Measurements from ENCODE around the gene ZNF580.

The ZNF580 gene, protein sequence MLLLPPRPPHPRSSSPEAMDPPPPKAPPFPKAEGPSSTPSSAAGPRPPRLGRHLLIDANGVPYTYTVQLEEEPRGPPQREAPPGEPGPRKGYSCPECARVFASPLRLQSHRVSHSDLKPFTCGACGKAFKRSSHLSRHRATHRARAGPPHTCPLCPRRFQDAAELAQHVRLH

DNA sequence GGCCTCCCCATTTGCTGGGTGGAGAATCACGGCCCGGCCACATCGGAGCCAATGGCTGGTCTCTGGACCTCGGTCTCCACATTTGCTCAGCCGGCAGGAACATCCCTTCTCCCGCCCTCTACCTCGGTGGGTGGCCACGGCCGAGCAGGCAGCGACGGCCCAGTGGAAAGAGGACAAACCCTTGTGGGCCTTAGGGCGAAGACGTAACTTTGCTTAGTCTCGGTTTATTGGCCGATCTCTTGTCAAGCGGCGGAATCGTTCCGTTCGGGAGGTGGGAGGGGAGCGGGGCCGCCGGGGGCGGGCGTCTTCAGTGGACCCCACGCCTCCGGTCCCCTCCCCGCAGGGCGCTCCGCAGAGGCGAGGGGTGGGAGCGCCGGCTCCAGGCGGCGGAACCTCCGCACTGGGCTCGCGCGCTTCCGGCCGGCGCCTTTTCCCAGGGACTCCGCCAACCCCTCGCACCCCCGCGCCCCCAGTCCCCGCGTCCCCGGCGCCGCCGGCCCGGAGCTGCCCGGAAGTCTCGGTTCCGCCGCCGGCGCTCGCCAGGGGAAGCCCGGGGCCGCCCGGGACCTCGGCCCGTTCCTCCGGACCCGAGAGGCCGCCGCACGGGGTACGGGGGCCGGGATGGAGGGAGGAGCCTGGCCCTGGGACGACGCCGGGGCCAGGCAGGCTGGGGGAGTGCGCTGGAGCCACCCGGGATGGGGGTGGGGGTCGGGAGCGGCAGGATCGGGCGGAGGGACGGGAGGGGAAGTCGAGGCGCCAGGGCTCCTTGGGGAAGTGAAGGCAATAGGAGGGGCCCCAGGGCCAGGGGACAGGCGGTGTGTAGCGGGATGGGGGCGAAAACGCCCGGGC lies at the start of gene ZNF580:
TSS of gene ZNF580 (plus strand) at position 426 of the 849 bp plus-strand sequence. CDS start 1,507 bp downstream, outside the sequence.
- TF ChIP-seq, protein P1, sequence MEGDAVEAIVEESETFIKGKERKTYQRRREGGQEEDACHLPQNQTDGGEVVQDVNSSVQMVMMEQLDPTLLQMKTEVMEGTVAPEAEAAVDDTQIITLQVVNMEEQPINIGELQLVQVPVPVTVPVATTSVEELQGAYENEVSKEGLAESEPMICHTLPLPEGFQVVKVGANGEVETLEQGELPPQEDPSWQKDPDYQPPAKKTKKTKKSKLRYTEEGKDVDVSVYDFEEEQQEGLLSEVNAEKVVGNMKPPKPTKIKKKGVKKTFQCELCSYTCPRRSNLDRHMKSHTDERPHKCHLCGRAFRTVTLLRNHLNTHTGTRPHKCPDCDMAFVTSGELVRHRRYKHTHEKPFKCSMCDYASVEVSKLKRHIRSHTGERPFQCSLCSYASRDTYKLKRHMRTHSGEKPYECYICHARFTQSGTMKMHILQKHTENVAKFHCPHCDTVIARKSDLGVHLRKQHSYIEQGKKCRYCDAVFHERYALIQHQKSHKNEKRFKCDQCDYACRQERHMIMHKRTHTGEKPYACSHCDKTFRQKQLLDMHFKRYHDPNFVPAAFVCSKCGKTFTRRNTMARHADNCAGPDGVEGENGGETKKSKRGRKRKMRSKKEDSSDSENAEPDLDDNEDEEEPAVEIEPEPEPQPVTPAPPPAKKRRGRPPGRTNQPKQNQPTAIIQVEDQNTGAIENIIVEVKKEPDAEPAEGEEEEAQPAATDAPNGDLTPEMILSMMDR (IDR thresholded peaks at IDR 0.05; ENCODE audit: borderline replicate concordance, insufficient read depth, low read depth, low read length), result no peak
- peak within 1 kb of the TSS; percentile 80 for H3K4me3 ChIP-seq (ENCODE audit: low read depth, low read length)

- no peak overlapping the region for H3K4me3 ChIP-seq (ENCODE audit: low read depth, low read length)
- TF ChIP-seq, protein P1 (IDR thresholded peaks at IDR 0.05; ENCODE audit: borderline replicate concordance, insufficient read depth, low read depth, low read length), result no peak
These were observed 49.2 kb upstream of the ZNF580 start for GRCh38 chr19:55591555-55591954.

GRCh38 chr19:55592391-55593090 lies 48.3 kb upstream of the ZNF580 start:
- no peak overlapping the region for H3K4me3 ChIP-seq (ENCODE audit: low read depth, low read length)
- TF ChIP-seq, protein P1 (IDR thresholded peaks at IDR 0.05; ENCODE audit: borderline replicate concordance, insufficient read depth, low read depth, low read length), result no peak

- TF ChIP-seq, protein P1 (IDR thresholded peaks at IDR 0.05; ENCODE audit: borderline replicate concordance, insufficient read depth, low read depth, low read length), result no peak
- no peak overlapping the region for H3K4me3 ChIP-seq (ENCODE audit: low read depth, low read length)
These were observed 47.6 kb upstream of the ZNF580 start for GRCh38 chr19:55593096-55593772.

- no peak overlapping the region for H3K4me3 ChIP-seq (ENCODE audit: low read depth, low read length)
- TF ChIP-seq, protein P1 (IDR thresholded peaks at IDR 0.05; ENCODE audit: borderline replicate concordance, insufficient read depth, low read depth, low read length), result no peak
These were observed 45.7 kb upstream of the ZNF580 start for GRCh38 chr19:55594996-55595545.

GRCh38 chr19:55596304-55596703 lies 44.5 kb upstream of the ZNF580 start:
- TF ChIP-seq, protein P1 (IDR thresholded peaks at IDR 0.05; ENCODE audit: borderline replicate concordance, insufficient read depth, low read depth, low read length), result no peak

More at GRCh38 chr19:55596304-55596703, 44.5 kb upstream of the ZNF580 start:
- H3K4me3 ChIP-seq (ENCODE audit: low read depth, low read length), result no peak overlapping the region
